HG02981 (cell line): ENCODE measurements around the gene TMEM203.
"Not testable (repeated sequence)": the region's sequence is repeated elsewhere in the genome, so short reads cannot be mapped to it uniquely, and the experiment has no call there.

ENCODE experiments used
- ATAC-seq: cut with Tn5 transposase; IDR thresholded peaks from one replicate; pipeline ENCODE4 v1.9.1; 2021; ENCODE audit warnings: mild to moderate bottlenecking, moderate library complexity; ENCODE audit not compliant: unreplicated experiment

The TMEM203 gene

GRCh38 chr9:137205126-137206069, at the start of gene TMEM203, which contains the start of gene NDOR1:
Gene TMEM203 (minus strand): TSS chr9:137205648. CDS start chr9:137205414, 234 bp downstream.
Gene NDOR1 (plus strand): TSS chr9:137205700. CDS start chr9:137205778, 78 bp downstream.
- ATAC-seq = peak; percentile 38

- ATAC-seq = peak; percentile 82
Observed at GRCh38 chr9:137254624-137255447, 49.4 kb upstream of the TMEM203 start, which contains the start of gene NELFB. Gene NELFB (plus strand): TSS chr9:137255327.

- ATAC-seq = no peak
Observed at GRCh38 chr9:137253717-137254623, 48.5 kb upstream of the TMEM203 start.

- no peak for ATAC-seq
Observed at GRCh38 chr9:137252555-137253506, 47.4 kb upstream of the TMEM203 start.

GRCh38 chr9:137251490-137252268, 46.2 kb upstream of the TMEM203 start:
- no peak for ATAC-seq

GRCh38 chr9:137251194-137251461, 45.7 kb upstream of the TMEM203 start, which contains the start of gene STPG3:
Gene STPG3 (plus strand): TSS chr9:137251286. CDS start chr9:137251287, 1 bp downstream.
- ATAC-seq = no peak

GRCh38 chr9:137250329-137251193, 45.1 kb upstream of the TMEM203 start:
- no peak for ATAC-seq

- ATAC-seq = no peak
Observed at GRCh38 chr9:137247916-137248175, 42.4 kb upstream of the TMEM203 start.

GRCh38 chr9:137247135-137247915, 41.9 kb upstream of the TMEM203 start:
- no peak for ATAC-seq

GRCh38 chr9:137245450-137246421, 40.3 kb upstream of the TMEM203 start:
- ATAC-seq = no peak

GRCh38 chr9:137244486-137245449, 39.3 kb upstream of the TMEM203 start:
- ATAC-seq = no peak

GRCh38 chr9:137243626-137244485, 38.4 kb upstream of the TMEM203 start:
- no peak for ATAC-seq

- not testable (repeated sequence) for ATAC-seq
Observed at GRCh38 chr9:137243266-137243625, 37.8 kb upstream of the TMEM203 start.
